Stimulated activated CD8-positive, alpha-beta memory T cell treated with anti-CD3 and anti-CD28 coated beads, Interleukin-4, amount 100 ng/mL, for 24 hours (primary cell): ENCODE data around the gene TMEM87B.

ENCODE experiments used
- DNase-seq: peaks from one replicate; pipeline ENCODE4 v3.0.0-alpha.2; 2020; ENCODE audit warnings: low read depth

The TMEM87B gene, protein sequence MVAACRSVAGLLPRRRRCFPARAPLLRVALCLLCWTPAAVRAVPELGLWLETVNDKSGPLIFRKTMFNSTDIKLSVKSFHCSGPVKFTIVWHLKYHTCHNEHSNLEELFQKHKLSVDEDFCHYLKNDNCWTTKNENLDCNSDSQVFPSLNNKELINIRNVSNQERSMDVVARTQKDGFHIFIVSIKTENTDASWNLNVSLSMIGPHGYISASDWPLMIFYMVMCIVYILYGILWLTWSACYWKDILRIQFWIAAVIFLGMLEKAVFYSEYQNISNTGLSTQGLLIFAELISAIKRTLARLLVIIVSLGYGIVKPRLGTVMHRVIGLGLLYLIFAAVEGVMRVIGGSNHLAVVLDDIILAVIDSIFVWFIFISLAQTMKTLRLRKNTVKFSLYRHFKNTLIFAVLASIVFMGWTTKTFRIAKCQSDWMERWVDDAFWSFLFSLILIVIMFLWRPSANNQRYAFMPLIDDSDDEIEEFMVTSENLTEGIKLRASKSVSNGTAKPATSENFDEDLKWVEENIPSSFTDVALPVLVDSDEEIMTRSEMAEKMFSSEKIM

GRCh38 chr2:112054847-112055729 lies at the start of gene TMEM87B:
TSS of gene TMEM87B (plus strand) at chr2:112055269. CDS start at chr2:112055592, 323 bp downstream.
- peak; percentile 94 for DNase-seq

- DNase-seq, result no peak
Observed at GRCh38 chr2:112005406-112006075, 49.5 kb upstream of the TMEM87B start.

GRCh38 chr2:112006076-112006410 lies 49.0 kb upstream of the TMEM87B start:
- DNase-seq, result no peak

GRCh38 chr2:112007493-112007892 lies 47.6 kb upstream of the TMEM87B start:
- DNase-seq, result no peak

- DNase-seq, result no peak
Observed at GRCh38 chr2:112008910-112009485, 46.1 kb upstream of the TMEM87B start.

- DNase-seq, result no peak
Observed at GRCh38 chr2:112010751-112011150, 44.3 kb upstream of the TMEM87B start.

- no peak for DNase-seq
Observed at GRCh38 chr2:112012556-112012955, 42.5 kb upstream of the TMEM87B start.

GRCh38 chr2:112018846-112019245 lies 36.2 kb upstream of the TMEM87B start:
- DNase-seq, result no peak

- no peak for DNase-seq
Observed at GRCh38 chr2:112019569-112019982, 35.5 kb upstream of the TMEM87B start.

GRCh38 chr2:112020561-112020960 lies 34.5 kb upstream of the TMEM87B start:
- DNase-seq, result no peak

- DNase-seq, result no peak
Observed at GRCh38 chr2:112021290-112021689, 33.8 kb upstream of the TMEM87B start.

DNA sequence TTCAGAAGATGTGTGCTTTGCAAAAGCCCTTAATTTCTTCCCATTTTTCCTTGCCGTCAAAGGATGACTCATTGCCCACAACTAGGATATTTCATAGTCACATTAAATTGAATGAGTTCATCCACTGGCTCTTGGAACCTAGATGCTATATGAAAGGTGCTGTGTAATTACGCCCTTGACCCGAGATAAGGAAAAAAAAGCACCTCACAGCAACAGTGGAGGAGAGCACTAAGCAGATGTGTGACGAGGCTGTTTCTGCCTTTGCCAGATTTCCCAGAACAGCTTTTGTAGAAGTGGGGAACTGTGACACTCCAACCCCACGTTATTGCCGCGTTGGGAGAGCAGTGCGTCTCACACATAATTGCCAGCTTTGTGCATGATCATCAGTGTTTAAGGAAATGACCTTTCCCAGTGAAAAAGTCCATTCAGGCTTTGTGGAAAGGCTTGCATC lies 33.3 kb upstream of the TMEM87B start:
- DNase-seq, result no peak

GRCh38 chr2:112023707-112024106 lies 31.4 kb upstream of the TMEM87B start:
- DNase-seq, result no peak

GRCh38 chr2:112024231-112024630 lies 30.8 kb upstream of the TMEM87B start:
- no peak for DNase-seq

DNA sequence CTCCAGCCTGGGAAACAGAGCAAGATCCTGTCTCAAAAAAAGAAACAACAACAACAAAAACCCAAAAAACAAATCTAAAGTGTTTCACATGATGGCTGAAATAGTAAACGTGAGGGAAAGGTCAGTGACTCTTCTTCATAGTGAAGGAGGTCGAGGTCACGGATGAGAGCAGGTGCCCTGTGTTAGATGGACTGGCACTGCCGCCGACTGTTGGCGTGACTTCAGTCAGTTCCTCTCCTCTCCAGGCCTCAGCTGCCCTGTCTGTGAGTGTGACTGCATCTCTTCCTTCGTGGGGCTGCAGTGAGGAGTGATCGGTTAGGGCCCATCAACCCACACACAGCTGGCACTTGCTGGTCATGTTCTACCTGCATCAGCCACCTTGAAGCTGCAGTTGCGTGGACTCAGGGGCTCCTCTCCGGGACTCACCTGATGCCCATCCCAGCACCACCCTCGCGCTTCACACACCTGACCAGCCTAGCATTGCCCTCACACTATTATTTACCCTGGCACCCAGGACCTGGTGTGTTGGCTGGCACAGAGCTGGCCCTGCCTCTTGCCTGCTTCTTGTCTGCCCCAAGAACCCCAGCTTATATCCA lies 30.1 kb upstream of the TMEM87B start:
- no peak for DNase-seq

DNA sequence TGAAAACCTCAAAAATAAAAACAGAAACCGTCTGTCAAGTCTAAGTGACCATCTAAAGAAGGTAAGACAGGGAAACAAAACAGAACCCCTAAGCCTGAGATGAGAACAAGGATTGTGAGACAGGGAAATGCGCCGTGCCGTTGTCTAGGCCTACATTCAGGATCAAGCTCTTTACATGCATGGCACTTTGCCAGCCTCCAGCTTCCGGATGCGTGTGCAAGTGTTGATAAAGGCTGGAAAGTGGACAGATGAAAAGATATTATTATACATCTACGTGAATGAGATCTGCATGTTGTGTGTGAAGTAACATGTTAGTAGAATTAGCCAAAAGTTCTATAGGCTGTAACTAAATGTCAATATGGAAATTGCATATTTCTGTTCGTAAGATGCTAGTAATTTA lies 28.6 kb upstream of the TMEM87B start:
- no peak for DNase-seq

- DNase-seq, result no peak
Observed at GRCh38 chr2:112027767-112028166, 27.3 kb upstream of the TMEM87B start.

- no peak for DNase-seq
Observed at GRCh38 chr2:112029164-112029563, 25.9 kb upstream of the TMEM87B start.

DNA sequence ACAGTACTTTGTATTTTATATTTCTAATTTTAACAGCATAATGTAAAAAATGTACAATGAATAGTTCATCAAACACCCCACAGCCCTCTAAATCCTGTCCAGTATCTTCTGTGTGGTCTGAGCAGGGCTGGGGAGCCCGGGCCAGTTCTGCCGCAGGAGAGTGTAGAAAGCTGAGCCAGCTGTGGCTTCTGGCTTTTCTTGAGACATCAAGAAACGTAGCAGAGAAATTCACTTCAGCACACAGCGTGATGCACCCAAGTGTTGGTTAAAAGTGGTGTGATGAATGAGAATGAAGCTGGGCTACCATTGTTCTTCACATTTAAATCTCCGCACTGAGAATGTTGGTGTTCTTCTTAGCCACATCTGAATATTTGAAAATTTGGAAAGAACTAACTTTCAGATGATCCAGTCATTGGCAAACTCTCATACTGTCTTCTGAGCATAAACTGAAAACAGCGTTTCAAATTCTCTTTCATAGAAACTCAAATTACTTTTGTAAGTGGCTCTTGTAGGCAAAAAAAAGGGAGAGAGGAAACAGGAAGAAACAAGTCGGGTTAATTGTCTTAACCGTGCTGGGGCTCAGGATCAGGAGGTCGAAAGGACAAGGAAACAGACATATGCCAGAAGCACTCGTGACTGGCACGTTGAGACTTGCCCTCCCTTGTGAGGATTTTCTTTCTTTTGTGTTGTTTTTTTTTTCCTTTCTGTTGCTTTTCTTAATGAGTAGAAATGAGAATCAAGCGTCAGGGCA lies 23.4 kb upstream of the TMEM87B start:
- no peak for DNase-seq

DNA sequence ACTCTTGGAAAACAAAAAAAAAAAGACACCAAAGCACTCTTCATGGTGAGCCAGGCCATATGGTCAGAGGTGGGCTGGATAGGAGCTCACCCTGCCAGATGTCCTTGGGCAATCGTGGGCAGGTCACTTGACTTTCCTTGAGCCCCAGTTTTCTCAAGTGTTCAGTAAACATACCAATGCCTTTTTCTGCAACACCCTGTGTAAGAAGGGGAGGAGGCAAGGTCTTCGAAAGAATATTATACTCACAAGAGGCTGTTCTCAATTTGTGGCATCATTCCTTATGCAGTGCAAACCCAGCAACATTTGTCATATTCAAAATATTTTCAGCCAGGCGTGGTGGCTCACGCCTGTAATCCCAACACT lies 22.9 kb upstream of the TMEM87B start:
- no peak for DNase-seq
